K562 (cell line): ENCODE measurements around the gene ARHGEF38. TPM values are rescaled to one million over a fixed set of nuclear protein-coding genes. Genes with fewer than 3 reads are reported as not detected.

ENCODE experiments used
- BCOR ChIP-seq: fragments of 450-650 bp; IDR thresholded peaks from 2 replicates; pipeline ENCODE4 v1.6.1; 2016
- JUNB ChIP-seq: fragments of 450-650 bp; formaldehyde crosslinking; conservative IDR thresholded peaks from 2 replicates; pipeline ENCODE4 v1.4.0; 2020; ENCODE audit warnings: mild to moderate bottlenecking
- JUND ChIP-seq, 2 experiments: IDR thresholded peaks; 2 replicates in 1 of 2; 3 replicates in 1 of 2; pipeline ENCODE4 v1.6.1; 2011; ENCODE audit warnings: borderline replicate concordance in 2 of 2, low read depth in 2 of 2, low read length in 2 of 2, improper control_type of control experiment in 1 of 2, missing biosample characterization in 1 of 2, missing genetic modification characterization in 1 of 2, missing genetic modification reagents in 1 of 2
- POLR2H ChIP-seq: IDR thresholded peaks from 2 replicates; pipeline ENCODE4 v1.6.1; 2016; ENCODE audit warnings: missing genetic modification characterization, low read depth, mild to moderate bottlenecking, control low read depth, missing compliant biosample characterization, moderate library complexity
- RAD21 ChIP-seq, 2 experiments: fragments of 250-450 bp in 1 of 2; fragments of 450-650 bp in 1 of 2; sonication (Bioruptor Pico) in 1 of 2; formaldehyde crosslinking in 1 of 2; IDR thresholded peaks in 1 of 2; conservative IDR thresholded peaks in 1 of 2; 2 replicates each; pipeline versions ENCODE4 v1.4.0 to v1.8.0; 2020 to 2022; ENCODE audit warnings: mild to moderate bottlenecking in 2 of 2, moderate library complexity in 1 of 2
- ZC3H4 ChIP-seq: sonication (generic); formaldehyde crosslinking; IDR thresholded peaks from 2 replicates; pipeline ENCODE4 v1.9.0; 2021; ENCODE audit warnings: missing genetic modification reagents, borderline replicate concordance
- ZFP30 ChIP-seq: fragments of 250-450 bp; sonication (Bioruptor Pico); IDR thresholded peaks from 2 replicates; pipeline ENCODE4 v1.8.0; 2022; ENCODE audit warnings: moderate library complexity, mild to moderate bottlenecking, inconsistent platforms, borderline replicate concordance
- ZNF134 ChIP-seq: fragments of 250-450 bp; sonication (Bioruptor Pico); conservative IDR thresholded peaks from 2 replicates; pipeline ENCODE4 v1.4.0; 2020
- ZNF212 ChIP-seq: fragments of 450-650 bp; formaldehyde crosslinking; IDR thresholded peaks from 2 replicates; pipeline ENCODE4 v1.4.0; 2020; ENCODE audit warnings: mild to moderate bottlenecking
- polyA plus RNA-seq, 8 experiments: library from polyadenylated mRNA; depleted of rRNA in 4 of 8; stranded (reverse) in 5 of 8; unstranded in 3 of 8; fragments of >200 nt; fragmentation: Nextera tagmentation in 2 of 8; fragmentation: Illumina TruSeq in 1 of 8; extraction: Ambion mirVana in 2 of 8; extraction: Trizol in 1 of 8; gene quantifications; 2 replicates each; pipeline versions ENCODE4 v1.2.1 to v1.2.3, GENCODE V29; 2011 to 2014; ENCODE audit warnings: inconsistent platforms in 1 of 8, missing spikeins in 1 of 8
- total RNA-seq, 7 experiments: library from RNA; depleted of rRNA in 6 of 7; stranded (reverse); fragments of >200 nt in 6 of 7; fragmentation: Illumina TruSeq in 2 of 7; extraction: Trizol in 2 of 7; gene quantifications; 2 replicates each; pipeline versions ENCODE4 v1.2.1 to v1.2.3, GENCODE V29; 2011 to 2021; ENCODE audit warnings: low replicate concordance in 1 of 7
- TF ChIP-seq, protein P1 (sequence below): fragments of 450-650 bp; IDR thresholded peaks from 2 replicates; pipeline ENCODE4 v1.6.1; 2016; ENCODE audit warnings: borderline replicate concordance
- TF ChIP-seq, protein P2 (sequence below): sonication (generic); formaldehyde crosslinking; IDR thresholded peaks from 2 replicates; pipeline ENCODE4 v1.8.1; 2023; ENCODE audit warnings: mild to moderate bottlenecking, missing genetic modification reagents
- TF ChIP-seq, protein P3 (sequence below), 2 experiments: fragments of 450-650 bp; IDR thresholded peaks; 2 replicates each; pipeline ENCODE4 v1.6.1; 2016; ENCODE audit warnings: mild to moderate bottlenecking in 2 of 2, borderline replicate concordance in 1 of 2, low read depth in 1 of 2, moderate library complexity in 1 of 2

The ARHGEF38 gene
- total and polyA plus RNA-seq, 9 of the 15 experiments (the other 6 are each of a cell fraction or from before 2014, with no cell fraction given), result 0.17 TPM; not detected in 8

DNA sequence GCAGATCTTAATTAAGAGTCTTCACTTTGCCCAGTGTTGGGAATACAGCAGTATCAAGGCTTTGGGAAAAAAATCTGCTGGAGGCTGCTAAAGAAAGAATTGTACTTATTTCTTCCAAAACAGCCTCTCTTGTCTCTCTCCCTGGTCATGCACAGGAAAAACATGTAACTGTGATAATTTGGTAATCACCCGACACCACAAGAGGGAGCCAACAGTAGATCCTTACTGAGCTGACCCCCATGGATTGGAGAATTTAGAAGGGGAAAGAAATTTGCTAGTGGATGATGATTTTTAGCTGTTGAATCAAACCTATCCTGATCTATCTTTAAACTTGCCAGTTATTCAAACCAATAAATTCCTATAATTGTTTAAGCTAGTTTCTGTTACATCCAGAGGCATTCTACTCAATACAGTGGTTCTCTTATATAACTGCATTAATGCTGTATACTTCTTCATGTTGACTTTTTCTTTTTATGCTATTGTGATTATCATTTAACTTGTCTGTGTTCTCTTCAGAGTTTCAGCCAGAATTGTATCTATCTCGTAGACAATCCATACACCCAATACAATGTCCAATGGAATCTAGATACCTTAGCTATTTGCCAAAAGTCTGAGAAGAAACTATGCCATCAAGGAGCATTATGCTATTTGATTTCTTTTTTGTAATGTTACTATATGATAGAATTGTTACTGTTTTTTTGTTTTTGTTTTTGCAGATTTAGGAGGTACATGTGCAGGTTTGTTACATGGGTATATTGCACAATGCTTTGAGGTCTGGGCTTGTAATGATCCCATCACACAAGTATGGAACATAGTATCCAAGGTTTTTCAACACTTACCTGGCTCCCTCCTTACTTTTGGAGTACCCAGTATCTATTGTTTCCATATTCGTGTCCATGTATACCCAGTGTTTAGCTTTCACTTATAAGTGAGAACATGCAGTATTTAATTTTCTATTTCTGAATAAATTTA is 31.3 kb upstream of the ARHGEF38 start (continued):
- TF ChIP-seq, protein P1, sequence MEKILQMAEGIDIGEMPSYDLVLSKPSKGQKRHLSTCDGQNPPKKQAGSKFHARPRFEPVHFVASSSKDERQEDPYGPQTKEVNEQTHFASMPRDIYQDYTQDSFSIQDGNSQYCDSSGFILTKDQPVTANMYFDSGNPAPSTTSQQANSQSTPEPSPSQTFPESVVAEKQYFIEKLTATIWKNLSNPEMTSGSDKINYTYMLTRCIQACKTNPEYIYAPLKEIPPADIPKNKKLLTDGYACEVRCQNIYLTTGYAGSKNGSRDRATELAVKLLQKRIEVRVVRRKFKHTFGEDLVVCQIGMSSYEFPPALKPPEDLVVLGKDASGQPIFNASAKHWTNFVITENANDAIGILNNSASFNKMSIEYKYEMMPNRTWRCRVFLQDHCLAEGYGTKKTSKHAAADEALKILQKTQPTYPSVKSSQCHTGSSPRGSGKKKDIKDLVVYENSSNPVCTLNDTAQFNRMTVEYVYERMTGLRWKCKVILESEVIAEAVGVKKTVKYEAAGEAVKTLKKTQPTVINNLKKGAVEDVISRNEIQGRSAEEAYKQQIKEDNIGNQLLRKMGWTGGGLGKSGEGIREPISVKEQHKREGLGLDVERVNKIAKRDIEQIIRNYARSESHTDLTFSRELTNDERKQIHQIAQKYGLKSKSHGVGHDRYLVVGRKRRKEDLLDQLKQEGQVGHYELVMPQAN, result no peak
- no peak for TF ChIP-seq JUND (IDR thresholded peaks at IDR 0.05; ENCODE audit: borderline replicate concordance, low read depth, low read length)
- TF ChIP-seq JUND (tag; IDR thresholded peaks at IDR 0.05; ENCODE audit: borderline replicate concordance, low read depth, low read length), result no peak
- no peak for TF ChIP-seq ZC3H4 (CRISPR knock-in tag)
- TF ChIP-seq, protein P2, sequence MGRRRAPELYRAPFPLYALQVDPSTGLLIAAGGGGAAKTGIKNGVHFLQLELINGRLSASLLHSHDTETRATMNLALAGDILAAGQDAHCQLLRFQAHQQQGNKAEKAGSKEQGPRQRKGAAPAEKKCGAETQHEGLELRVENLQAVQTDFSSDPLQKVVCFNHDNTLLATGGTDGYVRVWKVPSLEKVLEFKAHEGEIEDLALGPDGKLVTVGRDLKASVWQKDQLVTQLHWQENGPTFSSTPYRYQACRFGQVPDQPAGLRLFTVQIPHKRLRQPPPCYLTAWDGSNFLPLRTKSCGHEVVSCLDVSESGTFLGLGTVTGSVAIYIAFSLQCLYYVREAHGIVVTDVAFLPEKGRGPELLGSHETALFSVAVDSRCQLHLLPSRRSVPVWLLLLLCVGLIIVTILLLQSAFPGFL (CRISPR knock-in tag), result no peak
- peak; percentile 31 to 58 for TF ChIP-seq RAD21 (CRISPR knock-in tag; conservative IDR thresholded peaks at IDR 0.05 in 1 of 2, IDR thresholded peaks at IDR 0.05 in 1 of 2)
- no peak for TF ChIP-seq ZNF212 (CRISPR knock-in tag)
- TF ChIP-seq POLR2H, result no peak
- TF ChIP-seq, protein P3, sequence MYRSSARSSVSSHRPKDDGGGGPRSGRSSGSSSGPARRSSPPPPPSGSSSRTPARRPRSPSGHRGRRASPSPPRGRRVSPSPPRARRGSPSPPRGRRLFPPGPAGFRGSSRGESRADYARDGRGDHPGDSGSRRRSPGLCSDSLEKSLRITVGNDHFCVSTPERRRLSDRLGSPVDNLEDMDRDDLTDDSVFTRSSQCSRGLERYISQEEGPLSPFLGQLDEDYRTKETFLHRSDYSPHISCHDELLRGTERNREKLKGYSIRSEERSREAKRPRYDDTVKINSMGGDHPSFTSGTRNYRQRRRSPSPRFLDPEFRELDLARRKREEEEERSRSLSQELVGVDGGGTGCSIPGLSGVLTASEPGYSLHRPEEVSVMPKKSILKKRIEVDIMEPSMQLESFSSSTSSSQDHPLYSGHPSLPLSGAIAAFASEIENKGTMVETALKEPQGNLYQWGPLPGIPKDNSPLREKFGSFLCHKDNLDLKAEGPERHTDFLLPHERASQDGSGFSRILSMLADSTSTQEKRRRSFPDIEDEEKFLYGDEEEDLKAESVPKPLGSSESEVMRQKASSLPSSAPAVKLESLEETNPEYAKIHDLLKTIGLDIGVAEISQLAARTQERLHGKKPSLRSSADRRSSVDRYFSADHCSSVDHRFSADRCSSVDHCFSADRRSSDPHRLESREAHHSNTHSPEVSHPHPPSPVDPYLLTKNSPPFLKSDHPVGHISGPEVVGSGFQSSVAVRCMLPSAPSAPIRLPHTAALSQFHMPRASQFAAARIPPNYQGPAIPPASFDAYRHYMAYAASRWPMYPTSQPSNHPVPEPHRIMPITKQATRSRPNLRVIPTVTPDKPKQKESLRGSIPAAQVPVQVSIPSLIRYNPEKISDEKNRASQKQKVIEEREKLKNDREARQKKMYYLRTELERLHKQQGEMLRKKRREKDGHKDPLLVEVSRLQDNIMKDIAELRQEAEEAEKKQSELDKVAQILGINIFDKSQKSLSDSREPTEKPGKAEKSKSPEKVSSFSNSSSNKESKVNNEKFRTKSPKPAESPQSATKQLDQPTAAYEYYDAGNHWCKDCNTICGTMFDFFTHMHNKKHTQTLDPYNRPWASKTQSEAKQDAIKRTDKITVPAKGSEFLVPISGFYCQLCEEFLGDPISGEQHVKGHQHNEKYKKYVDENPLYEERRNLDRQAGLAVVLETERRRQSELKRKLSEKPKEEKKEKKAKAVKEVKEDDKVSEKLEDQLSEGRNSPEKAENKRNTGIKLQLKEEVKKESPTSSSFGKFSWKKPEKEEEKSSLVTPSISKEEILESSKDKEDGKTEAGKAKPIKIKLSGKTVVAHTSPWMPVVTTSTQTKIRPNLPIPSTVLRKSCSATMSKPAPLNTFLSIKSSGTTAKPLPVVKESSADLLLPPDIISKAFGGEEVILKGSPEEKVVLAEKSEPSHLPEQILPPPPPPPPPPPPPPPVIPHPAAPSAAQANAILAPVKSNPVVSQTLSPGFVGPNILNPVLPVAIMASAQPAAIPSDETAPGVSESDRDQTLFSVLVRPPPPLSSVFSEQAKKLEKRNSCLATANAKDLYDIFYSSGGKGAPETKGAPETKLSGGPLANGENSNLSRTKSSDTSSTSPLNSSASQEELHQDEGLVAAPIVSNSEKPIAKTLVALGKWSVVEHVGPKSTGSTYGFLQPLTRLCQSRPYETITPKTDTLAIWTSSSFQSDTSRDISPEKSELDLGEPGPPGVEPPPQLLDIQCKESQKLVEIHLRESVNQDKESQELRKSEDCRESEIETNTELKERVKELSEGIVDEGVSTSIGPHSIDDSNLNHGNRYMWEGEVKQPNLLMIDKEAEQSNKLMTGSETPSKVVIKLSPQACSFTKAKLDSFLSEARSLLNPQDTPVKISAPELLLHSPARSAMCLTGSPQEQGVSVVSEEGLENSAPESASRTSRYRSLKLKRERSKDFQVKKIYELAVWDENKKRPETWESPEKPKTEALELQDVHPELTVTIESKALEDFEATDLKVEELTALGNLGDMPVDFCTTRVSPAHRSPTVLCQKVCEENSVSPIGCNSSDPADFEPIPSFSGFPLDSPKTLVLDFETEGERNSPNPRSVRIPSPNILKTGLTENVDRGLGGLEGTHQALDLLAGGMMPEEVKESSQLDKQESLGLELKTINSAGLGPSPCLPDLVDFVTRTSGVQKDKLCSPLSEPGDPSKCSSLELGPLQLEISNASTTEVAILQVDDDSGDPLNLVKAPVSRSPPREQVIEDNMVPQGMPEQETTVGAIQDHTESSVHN (IDR thresholded peaks at IDR 0.05; ENCODE audit: borderline replicate concordance in 1 of 2, low read depth in 1 of 2), result no peak
- no peak for TF ChIP-seq ZNF134
- no peak for TF ChIP-seq ZFP30
- TF ChIP-seq JUNB (CRISPR knock-in tag), result no peak
- TF ChIP-seq BCOR, result no peak
